RPMI8226 (cell line): ENCODE measurements around the gene ZNF276.
"Not testable (repeated sequence)": the region's sequence is repeated elsewhere in the genome, so short reads cannot be mapped to it uniquely, and the experiment has no call there.

Experiments
- DNase-seq: peaks from one replicate; pipeline ENCODE4 v3.0.0-alpha.2; 2015

ZNF276 gene

GRCh38 chr16:89695875-89696669 lies 25.3 kb upstream of the ZNF276 start:
- no peak for DNase-seq

GRCh38 chr16:89696670-89697128 lies 24.6 kb upstream of the ZNF276 start:
- peak; percentile 32 for DNase-seq

GRCh38 chr16:89697161-89697615 lies 24.1 kb upstream of the ZNF276 start:
- DNase-seq, result no peak

- no peak for DNase-seq
Measured at GRCh38 chr16:89697616-89698331, 23.6 kb upstream of the ZNF276 start.

- not testable (repeated sequence) for DNase-seq
Measured at GRCh38 chr16:89698717-89699116, 22.6 kb upstream of the ZNF276 start.

GRCh38 chr16:89699629-89700099 lies 21.7 kb upstream of the ZNF276 start:
- not testable (repeated sequence) for DNase-seq

GRCh38 chr16:89700100-89700648 lies 21.2 kb upstream of the ZNF276 start:
- peak; percentile 99 for DNase-seq

GRCh38 chr16:89700649-89701424 lies 20.5 kb upstream of the ZNF276 start:
- peak; percentile 79 for DNase-seq

- DNase-seq, result peak; percentile 95
Measured at GRCh38 chr16:89701425-89702406, 19.6 kb upstream of the ZNF276 start, which contains the start of gene SPATA2L. SPATA2L (minus strand) TSS chr16:89701705; CDS start chr16:89701232, 473 bp downstream.

- DNase-seq, result peak; percentile 2
Measured at GRCh38 chr16:89704281-89704680, 17.1 kb upstream of the ZNF276 start.

GRCh38 chr16:89705006-89705405 lies 16.3 kb upstream of the ZNF276 start:
- DNase-seq, result no peak

- DNase-seq, result no peak
Measured at GRCh38 chr16:89706518-89707260, 14.6 kb upstream of the ZNF276 start.

GRCh38 chr16:89707695-89708094 lies 13.6 kb upstream of the ZNF276 start:
- no peak for DNase-seq

- DNase-seq, result no peak
Measured at GRCh38 chr16:89708481-89708931, 12.8 kb upstream of the ZNF276 start.

- DNase-seq, result no peak
Measured at GRCh38 chr16:89709166-89709565, 12.2 kb upstream of the ZNF276 start.

GRCh38 chr16:89709716-89710432 lies 11.5 kb upstream of the ZNF276 start:
- DNase-seq, result no peak

- DNase-seq, result no peak
Measured at GRCh38 chr16:89710709-89711564, 10.4 kb upstream of the ZNF276 start.

GRCh38 chr16:89711601-89712273 lies 9.6 kb upstream of the ZNF276 start:
- peak; percentile 80 for DNase-seq
